ENCODE measurements around the gene C6orf136.

The C6orf136 gene

DNA sequence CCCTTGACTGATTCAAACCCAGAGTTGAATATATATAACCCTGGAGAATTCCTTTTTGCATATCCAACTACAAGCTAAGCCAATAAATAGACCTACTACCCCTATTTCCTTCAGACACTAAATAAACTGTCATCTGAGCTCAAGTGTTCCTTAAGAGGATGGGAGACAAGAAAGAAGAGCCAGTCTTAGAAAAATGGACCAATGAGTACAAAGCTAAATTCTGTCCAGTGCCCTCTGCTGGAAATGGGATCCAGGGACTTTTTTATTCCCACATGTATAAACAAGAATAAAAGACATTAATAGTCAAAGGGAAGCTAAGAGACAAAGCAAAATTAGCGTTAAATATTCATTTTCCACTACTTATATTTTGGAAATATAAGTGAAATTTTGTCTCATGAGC lies 34.7 kb upstream of the C6orf136 start:
- TF ChIP-seq, protein P1, sequence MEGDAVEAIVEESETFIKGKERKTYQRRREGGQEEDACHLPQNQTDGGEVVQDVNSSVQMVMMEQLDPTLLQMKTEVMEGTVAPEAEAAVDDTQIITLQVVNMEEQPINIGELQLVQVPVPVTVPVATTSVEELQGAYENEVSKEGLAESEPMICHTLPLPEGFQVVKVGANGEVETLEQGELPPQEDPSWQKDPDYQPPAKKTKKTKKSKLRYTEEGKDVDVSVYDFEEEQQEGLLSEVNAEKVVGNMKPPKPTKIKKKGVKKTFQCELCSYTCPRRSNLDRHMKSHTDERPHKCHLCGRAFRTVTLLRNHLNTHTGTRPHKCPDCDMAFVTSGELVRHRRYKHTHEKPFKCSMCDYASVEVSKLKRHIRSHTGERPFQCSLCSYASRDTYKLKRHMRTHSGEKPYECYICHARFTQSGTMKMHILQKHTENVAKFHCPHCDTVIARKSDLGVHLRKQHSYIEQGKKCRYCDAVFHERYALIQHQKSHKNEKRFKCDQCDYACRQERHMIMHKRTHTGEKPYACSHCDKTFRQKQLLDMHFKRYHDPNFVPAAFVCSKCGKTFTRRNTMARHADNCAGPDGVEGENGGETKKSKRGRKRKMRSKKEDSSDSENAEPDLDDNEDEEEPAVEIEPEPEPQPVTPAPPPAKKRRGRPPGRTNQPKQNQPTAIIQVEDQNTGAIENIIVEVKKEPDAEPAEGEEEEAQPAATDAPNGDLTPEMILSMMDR (conservative IDR thresholded peaks at IDR 0.05; ENCODE audit: low read depth): no peak; the same call in 1 of the 2 replicates
- ChIA-PET CTCF (interaction anchor here (0.6 to 1.5 kb wide), 5 partner anchors 10 to 119 kb away, joined by 3 to 7 read pairs (median 3); no protein-coding TSS in a partner anchor), POLR2A (ENCODE audit: low non-redundant PET) (no interaction called here)
- DNase-seq (ENCODE audit: low spot score): no peak
- H3K27ac ChIP-seq: no peak overlapping the region

DNA sequence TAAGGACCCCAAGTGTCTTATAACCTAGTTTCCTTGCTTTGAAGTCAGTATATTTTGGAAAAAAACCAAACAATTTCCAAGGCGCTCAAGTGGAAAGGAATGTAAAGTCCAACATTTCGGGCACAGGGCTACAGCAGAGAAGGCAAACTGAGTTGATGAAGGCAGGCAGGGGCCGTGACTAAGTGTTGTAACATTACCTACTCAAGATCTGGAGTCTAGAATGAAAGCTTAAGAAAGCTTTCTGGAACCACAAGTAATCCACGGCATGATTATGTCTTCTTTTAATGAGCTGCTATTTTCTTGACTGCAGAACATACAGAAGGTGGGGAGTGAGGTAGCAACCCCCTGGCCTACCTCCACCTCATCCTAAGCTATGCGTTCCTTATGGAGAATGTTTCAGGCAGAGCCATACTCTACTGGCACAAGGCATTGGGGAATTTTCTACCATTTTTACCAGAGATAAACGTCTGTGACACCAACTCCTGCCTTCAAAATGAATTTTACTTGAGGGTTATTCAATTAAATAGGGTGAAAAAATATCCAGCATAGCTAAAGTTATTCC lies 34.2 kb upstream of the C6orf136 start:
- CTCF ChIA-PET: interaction anchor here (0.6 to 1.5 kb wide), 5 partner anchors 10 to 118 kb away, joined by 3 to 7 read pairs (median 3); no protein-coding TSS in a partner anchor
- H3K27ac ChIP-seq: no peak overlapping the region
- DNase-seq (ENCODE audit: low spot score): no peak
- POLR2A ChIA-PET (ENCODE audit: low non-redundant PET): interaction anchor here (0.5 kb wide), 1 partner anchor 42 kb away, joined by 3 read pairs; no protein-coding TSS in a partner anchor
- TF ChIP-seq, protein P1 (conservative IDR thresholded peaks at IDR 0.05; ENCODE audit: low read depth): no peak

DNA sequence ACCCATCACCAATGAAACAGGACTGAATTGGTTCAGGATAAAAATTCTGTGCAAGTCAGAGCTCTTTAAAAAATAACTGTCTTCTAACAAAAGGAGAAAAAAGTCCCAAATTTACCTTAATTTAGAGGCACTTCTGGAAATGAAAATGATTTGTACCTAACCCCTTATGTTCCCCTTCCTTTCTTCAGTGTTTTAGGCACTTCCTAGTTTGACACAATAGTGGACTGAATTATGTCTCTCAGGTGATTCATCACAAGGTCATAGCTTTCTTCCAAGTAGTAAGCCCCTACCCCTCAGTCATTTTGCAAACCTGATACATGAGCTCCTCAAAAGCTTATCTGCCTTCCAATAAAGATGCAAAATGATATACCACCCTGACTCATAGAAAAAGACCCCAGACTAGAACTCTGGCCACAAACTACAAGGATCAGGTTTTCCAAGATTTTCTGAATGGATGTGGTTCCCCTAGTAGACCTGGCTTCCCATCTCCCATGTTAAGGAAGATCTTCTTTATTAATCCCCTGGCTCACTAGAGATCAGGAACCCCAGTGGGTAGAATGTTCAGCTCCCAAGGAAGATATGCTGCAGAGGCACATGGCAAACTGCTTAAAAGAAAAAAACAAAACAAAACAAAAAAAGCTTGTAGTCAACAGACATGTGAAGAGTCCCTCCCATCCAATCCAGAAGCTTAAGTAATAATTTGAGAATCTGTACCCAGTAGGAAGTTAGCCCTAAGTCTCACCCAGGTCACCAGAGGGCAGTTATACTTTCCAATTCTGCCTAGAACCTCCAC lies 33.5 kb upstream of the C6orf136 start:
- TF ChIP-seq, protein P1 (conservative IDR thresholded peaks at IDR 0.05; ENCODE audit: low read depth): no peak
- ChIA-PET POLR2A (ENCODE audit: low non-redundant PET) (interaction anchor here (0.5 to 0.6 kb wide), 3 partner anchors 33 to 287 kb away, joined by 3 read pairs; partner anchors contain the start of gene TRIM39), CTCF (interaction anchor here (0.6 to 1.5 kb wide), 5 partner anchors 11 to 1006 kb away, joined by 3 to 7 read pairs (median 4); no protein-coding TSS in a partner anchor)
- no peak overlapping the region for H3K27ac ChIP-seq
- DNase-seq (ENCODE audit: low spot score): no peak

DNA sequence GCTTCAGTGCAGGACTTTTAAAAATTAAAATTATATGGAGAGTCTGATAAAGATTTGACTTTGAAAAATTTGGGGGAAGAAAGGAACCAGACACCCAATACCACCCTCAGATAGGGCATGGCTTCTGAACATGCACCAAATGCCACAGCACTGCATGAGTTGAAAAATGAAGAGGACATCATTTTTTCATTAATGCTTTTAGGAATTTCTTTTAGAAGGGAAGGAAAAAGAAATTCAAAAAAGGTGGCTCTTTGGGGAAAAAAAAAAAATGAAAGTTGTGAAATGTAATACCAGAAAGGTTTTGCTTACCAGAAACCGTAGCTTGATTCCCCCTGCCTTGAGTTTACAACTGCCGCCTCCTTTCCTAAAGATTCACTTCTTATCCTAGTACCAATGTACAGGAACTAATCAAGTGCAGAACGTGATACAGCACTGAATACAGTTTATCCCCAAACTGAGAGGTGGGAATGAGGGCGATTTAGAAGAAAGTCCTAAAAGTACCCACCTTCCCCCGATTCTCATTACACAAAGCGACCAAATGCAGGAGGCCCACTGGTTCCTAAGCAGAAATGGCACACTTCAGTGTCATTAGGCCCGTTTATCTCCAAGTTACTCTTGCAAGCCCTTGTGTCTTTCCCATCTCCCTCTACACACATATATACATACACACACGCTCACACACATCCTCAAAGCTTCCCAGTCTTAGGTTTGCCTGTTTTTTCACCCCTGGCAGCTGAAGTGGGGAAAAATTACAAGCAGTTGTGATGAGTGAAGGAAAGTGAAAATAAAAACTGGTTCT lies 32.7 kb upstream of the C6orf136 start:
- no peak for DNase-seq (ENCODE audit: low spot score)
- CTCF ChIA-PET: interaction anchor here (0.7 kb wide), 5 partner anchors 11 to 1005 kb away, joined by 3 to 8 read pairs (median 4); no protein-coding TSS in a partner anchor
- POLR2A ChIA-PET (ENCODE audit: low non-redundant PET): interaction anchor here (0.5 to 0.8 kb wide), 5 partner anchors 21 to 383 kb away, joined by 3 to 21 read pairs (median 5); no protein-coding TSS in a partner anchor
- peak overlapping the region; percentile 57 for H3K27ac ChIP-seq
- TF ChIP-seq, protein P1 (conservative IDR thresholded peaks at IDR 0.05; ENCODE audit: low read depth): no peak

DNA sequence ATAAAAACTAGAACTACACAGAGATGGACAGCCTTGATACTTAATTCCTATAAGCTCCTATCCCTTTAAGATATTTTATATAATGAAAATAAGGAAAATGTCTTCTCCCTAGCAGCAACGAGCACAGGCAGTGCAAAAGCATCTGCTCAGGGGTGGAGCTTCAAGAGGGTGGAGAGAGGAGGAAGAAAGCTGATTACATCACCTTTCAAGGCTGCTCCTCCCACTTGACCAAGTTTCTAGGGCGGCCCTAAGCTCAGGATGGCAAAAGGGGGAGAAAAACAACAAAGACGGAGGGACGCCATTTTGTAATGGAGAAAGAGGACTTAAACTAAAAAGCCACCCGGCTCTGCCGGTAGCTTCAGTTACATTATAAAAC lies 32.1 kb upstream of the C6orf136 start:
- peak overlapping the region; percentile 57 for H3K27ac ChIP-seq
- ChIA-PET CTCF (interaction anchor here (0.6 to 0.7 kb wide), 3 partner anchors 11 to 474 kb away, joined by 4 to 8 read pairs (median 4); no protein-coding TSS in a partner anchor), POLR2A (ENCODE audit: low non-redundant PET) (interaction anchor here (0.5 to 0.8 kb wide), 4 partner anchors 20 to 383 kb away, joined by 3 to 21 read pairs (median 6); no protein-coding TSS in a partner anchor)
- DNase-seq (ENCODE audit: low spot score): peak; percentile 86
- TF ChIP-seq, protein P1 (conservative IDR thresholded peaks at IDR 0.05; ENCODE audit: low read depth): no peak
